ENCODE measurements around the gene TBC1D16. TPM values are rescaled to one million over a fixed set of nuclear protein-coding genes. Genes with fewer than 3 reads are reported as not detected.

The TBC1D16 gene
- total RNA-seq, 1 experiment from 2014 or later: 96.1 TPM

DNA sequence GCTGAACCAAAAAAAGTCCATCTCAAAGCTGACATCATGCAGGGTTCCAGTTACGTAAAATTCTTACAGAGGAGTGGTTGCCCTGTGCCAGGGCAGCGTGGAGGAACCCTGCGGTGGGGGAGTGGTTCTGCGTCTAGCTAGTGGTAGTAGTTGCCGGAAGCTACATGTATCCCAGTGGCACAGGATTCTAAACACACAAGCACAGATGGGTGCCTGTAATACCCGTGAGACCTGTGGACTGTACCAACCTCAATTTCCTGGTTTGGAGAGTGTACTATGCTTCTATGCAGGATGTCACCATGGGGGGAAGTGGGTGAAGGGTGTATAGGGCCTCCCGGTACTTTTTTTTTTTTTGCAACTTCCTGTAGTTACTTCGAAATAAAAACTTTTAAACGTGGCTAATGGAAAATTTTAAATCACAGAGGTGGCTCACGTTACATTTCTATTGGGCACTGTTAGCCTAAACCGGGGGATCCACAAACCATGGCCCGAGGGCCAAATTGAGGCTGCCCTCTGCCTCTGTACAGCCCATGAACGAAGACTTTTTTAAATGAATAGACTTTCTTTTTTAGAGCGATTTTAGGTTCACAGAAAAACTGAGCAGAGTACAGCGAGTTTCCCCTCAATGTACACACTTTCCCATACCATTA is 38.5 kb downstream of the TBC1D16 start:
- no peak for TF ChIP-seq SMAD3 (CRISPR knock-in tag; IDR thresholded peaks at IDR 0.05; ENCODE audit: borderline replicate concordance)
- POLR2A ChIA-PET: no interaction called here
- H3K36me3 Mint-ChIP-seq: peaks cover 18% of the 10 kb centered on the region
- H3K4me1 Mint-ChIP-seq: peaks cover 30% of the 10 kb centered on the region
- no peak for DNase-seq (ENCODE audit: low spot score)
- no peak; the same call in 1 of the 2 replicates for ATAC-seq
- H3K27me3 Mint-ChIP-seq (ENCODE audit: low read depth): no peaks in the 10 kb centered on the region
- H3K27ac Mint-ChIP-seq: peak overlapping the region; percentile 15; the same call in 1 of the 2 replicates
- H3K4me3 Mint-ChIP-seq: no peak overlapping the region
- H3K9me3 Mint-ChIP-seq: peaks cover 6% of the 10 kb centered on the region; the same call in 1 of the 2 replicates
- CTCF ChIA-PET: interaction anchor here (0.6 to 4.2 kb wide), 4 partner anchors 10 to 607 kb away, joined by 3 to 21 read pairs (median 3); no protein-coding TSS in a partner anchor

DNA sequence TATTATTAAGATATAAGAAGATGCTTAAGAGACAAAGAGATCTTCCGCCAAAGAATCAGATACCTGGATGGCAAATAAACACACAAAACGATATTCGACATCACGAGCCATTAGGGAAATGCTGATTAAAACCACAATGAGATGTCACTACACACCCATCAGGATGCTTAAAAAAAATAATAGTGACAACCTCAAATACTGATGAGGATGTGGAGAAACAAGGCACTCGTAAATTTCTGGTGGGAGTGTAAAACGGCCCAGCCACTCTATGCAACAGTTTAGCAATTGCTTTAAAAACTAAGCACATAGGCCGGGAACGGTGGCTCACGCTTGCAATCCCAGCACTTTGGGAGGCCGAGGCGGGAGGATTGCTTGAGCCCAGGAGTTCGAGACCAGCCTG is 39.4 kb downstream of the TBC1D16 start:
- POLR2A ChIA-PET: no interaction called here
- TF ChIP-seq, protein P1, sequence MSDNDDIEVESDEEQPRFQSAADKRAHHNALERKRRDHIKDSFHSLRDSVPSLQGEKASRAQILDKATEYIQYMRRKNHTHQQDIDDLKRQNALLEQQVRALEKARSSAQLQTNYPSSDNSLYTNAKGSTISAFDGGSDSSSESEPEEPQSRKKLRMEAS (CRISPR knock-in tag; IDR thresholded peaks at IDR 0.05): no peak
- no peak for TF ChIP-seq ZNF121 (CRISPR knock-in tag; IDR thresholded peaks at IDR 0.05)
- TF ChIP-seq TCF7 (CRISPR knock-in tag; IDR thresholded peaks at IDR 0.05; ENCODE audit: low read depth): no peak
- TF ChIP-seq, protein P2, sequence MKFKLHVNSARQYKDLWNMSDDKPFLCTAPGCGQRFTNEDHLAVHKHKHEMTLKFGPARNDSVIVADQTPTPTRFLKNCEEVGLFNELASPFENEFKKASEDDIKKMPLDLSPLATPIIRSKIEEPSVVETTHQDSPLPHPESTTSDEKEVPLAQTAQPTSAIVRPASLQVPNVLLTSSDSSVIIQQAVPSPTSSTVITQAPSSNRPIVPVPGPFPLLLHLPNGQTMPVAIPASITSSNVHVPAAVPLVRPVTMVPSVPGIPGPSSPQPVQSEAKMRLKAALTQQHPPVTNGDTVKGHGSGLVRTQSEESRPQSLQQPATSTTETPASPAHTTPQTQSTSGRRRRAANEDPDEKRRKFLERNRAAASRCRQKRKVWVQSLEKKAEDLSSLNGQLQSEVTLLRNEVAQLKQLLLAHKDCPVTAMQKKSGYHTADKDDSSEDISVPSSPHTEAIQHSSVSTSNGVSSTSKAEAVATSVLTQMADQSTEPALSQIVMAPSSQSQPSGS (CRISPR knock-in tag; IDR thresholded peaks at IDR 0.05; ENCODE audit: borderline replicate concordance, low read depth): no peak
- TF ChIP-seq FOXJ3 (CRISPR knock-in tag; IDR thresholded peaks at IDR 0.05; ENCODE audit: borderline replicate concordance): no peak
- TF ChIP-seq PRRX2 (CRISPR knock-in tag; IDR thresholded peaks at IDR 0.05): no peak
- TF ChIP-seq, protein P3, sequence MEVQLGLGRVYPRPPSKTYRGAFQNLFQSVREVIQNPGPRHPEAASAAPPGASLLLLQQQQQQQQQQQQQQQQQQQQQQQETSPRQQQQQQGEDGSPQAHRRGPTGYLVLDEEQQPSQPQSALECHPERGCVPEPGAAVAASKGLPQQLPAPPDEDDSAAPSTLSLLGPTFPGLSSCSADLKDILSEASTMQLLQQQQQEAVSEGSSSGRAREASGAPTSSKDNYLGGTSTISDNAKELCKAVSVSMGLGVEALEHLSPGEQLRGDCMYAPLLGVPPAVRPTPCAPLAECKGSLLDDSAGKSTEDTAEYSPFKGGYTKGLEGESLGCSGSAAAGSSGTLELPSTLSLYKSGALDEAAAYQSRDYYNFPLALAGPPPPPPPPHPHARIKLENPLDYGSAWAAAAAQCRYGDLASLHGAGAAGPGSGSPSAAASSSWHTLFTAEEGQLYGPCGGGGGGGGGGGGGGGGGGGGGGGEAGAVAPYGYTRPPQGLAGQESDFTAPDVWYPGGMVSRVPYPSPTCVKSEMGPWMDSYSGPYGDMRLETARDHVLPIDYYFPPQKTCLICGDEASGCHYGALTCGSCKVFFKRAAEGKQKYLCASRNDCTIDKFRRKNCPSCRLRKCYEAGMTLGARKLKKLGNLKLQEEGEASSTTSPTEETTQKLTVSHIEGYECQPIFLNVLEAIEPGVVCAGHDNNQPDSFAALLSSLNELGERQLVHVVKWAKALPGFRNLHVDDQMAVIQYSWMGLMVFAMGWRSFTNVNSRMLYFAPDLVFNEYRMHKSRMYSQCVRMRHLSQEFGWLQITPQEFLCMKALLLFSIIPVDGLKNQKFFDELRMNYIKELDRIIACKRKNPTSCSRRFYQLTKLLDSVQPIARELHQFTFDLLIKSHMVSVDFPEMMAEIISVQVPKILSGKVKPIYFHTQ (CRISPR knock-in tag; IDR thresholded peaks at IDR 0.05): no peak
- no peak for TF ChIP-seq NFATC4 (CRISPR knock-in tag; IDR thresholded peaks at IDR 0.05)
- no peak for TF ChIP-seq JUN (CRISPR knock-in tag; IDR thresholded peaks at IDR 0.05)
- TF ChIP-seq, protein P4, sequence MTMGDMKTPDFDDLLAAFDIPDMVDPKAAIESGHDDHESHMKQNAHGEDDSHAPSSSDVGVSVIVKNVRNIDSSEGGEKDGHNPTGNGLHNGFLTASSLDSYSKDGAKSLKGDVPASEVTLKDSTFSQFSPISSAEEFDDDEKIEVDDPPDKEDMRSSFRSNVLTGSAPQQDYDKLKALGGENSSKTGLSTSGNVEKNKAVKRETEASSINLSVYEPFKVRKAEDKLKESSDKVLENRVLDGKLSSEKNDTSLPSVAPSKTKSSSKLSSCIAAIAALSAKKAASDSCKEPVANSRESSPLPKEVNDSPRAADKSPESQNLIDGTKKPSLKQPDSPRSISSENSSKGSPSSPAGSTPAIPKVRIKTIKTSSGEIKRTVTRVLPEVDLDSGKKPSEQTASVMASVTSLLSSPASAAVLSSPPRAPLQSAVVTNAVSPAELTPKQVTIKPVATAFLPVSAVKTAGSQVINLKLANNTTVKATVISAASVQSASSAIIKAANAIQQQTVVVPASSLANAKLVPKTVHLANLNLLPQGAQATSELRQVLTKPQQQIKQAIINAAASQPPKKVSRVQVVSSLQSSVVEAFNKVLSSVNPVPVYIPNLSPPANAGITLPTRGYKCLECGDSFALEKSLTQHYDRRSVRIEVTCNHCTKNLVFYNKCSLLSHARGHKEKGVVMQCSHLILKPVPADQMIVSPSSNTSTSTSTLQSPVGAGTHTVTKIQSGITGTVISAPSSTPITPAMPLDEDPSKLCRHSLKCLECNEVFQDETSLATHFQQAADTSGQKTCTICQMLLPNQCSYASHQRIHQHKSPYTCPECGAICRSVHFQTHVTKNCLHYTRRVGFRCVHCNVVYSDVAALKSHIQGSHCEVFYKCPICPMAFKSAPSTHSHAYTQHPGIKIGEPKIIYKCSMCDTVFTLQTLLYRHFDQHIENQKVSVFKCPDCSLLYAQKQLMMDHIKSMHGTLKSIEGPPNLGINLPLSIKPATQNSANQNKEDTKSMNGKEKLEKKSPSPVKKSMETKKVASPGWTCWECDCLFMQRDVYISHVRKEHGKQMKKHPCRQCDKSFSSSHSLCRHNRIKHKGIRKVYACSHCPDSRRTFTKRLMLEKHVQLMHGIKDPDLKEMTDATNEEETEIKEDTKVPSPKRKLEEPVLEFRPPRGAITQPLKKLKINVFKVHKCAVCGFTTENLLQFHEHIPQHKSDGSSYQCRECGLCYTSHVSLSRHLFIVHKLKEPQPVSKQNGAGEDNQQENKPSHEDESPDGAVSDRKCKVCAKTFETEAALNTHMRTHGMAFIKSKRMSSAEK (CRISPR knock-in tag; IDR thresholded peaks at IDR 0.05; ENCODE audit: borderline replicate concordance): no peak
- TF ChIP-seq, protein P5, sequence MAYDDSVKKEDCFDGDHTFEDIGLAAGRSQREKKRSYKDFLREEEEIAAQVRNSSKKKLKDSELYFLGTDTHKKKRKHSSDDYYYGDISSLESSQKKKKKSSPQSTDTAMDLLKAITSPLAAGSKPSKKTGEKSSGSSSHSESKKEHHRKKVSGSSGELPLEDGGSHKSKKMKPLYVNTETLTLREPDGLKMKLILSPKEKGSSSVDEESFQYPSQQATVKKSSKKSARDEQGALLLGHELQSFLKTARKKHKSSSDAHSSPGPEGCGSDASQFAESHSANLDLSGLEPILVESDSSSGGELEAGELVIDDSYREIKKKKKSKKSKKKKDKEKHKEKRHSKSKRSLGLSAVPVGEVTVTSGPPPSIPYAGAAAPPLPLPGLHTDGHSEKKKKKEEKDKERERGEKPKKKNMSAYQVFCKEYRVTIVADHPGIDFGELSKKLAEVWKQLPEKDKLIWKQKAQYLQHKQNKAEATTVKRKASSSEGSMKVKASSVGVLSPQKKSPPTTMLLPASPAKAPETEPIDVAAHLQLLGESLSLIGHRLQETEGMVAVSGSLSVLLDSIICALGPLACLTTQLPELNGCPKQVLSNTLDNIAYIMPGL (CRISPR knock-in tag; IDR thresholded peaks at IDR 0.05): no peak
- no peak for TF ChIP-seq GABPB1 (CRISPR knock-in tag; IDR thresholded peaks at IDR 0.05)
- TF ChIP-seq HMGA2 (CRISPR knock-in tag; IDR thresholded peaks at IDR 0.05): no peak
- TF ChIP-seq TEAD4 (CRISPR knock-in tag; IDR thresholded peaks at IDR 0.05): no peak
- TF ChIP-seq, protein P6, sequence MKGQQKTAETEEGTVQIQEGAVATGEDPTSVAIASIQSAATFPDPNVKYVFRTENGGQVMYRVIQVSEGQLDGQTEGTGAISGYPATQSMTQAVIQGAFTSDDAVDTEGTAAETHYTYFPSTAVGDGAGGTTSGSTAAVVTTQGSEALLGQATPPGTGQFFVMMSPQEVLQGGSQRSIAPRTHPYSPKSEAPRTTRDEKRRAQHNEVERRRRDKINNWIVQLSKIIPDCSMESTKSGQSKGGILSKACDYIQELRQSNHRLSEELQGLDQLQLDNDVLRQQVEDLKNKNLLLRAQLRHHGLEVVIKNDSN (CRISPR knock-in tag; IDR thresholded peaks at IDR 0.05): no peak
- TF ChIP-seq ZNF671 (CRISPR knock-in tag; IDR thresholded peaks at IDR 0.05): no peak
- TF ChIP-seq, protein P7, sequence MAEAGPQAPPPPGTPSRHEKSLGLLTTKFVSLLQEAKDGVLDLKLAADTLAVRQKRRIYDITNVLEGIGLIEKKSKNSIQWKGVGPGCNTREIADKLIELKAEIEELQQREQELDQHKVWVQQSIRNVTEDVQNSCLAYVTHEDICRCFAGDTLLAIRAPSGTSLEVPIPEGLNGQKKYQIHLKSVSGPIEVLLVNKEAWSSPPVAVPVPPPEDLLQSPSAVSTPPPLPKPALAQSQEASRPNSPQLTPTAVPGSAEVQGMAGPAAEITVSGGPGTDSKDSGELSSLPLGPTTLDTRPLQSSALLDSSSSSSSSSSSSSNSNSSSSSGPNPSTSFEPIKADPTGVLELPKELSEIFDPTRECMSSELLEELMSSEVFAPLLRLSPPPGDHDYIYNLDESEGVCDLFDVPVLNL (CRISPR knock-in tag; IDR thresholded peaks at IDR 0.05; ENCODE audit: borderline replicate concordance, low read depth): no peak

More for the DNA sequence above, 39.4 kb downstream of the TBC1D16 start:
- ATAC-seq (no peak), DNase-seq (ENCODE audit: low spot score) (no peak)
- peaks cover 18% of the 10 kb centered on the region for H3K36me3 Mint-ChIP-seq
- no peak overlapping the region for H3K4me3 Mint-ChIP-seq
- H3K27ac Mint-ChIP-seq: no peak overlapping the region
- CTCF ChIA-PET: interaction anchor here (0.6 to 4.2 kb wide), 3 partner anchors 11 to 606 kb away, joined by 3 to 21 read pairs (median 3); no protein-coding TSS in a partner anchor
- peaks cover 6% of the 10 kb centered on the region; the same call in 1 of the 2 replicates for H3K9me3 Mint-ChIP-seq
- H3K4me1 Mint-ChIP-seq: peaks cover 33% of the 10 kb centered on the region
- no peaks in the 10 kb centered on the region for H3K27me3 Mint-ChIP-seq (ENCODE audit: low read depth)
